GM18526 (cell line): ENCODE measurements around the gene ZNF138.

Experiments
- POLR2A ChIP-seq: IDR thresholded peaks from 3 replicates; pipeline ENCODE4 v1.6.1; 2011; ENCODE audit not compliant: insufficient read length; ENCODE audit errors: extremely low read depth

The ZNF138 gene

DNA sequence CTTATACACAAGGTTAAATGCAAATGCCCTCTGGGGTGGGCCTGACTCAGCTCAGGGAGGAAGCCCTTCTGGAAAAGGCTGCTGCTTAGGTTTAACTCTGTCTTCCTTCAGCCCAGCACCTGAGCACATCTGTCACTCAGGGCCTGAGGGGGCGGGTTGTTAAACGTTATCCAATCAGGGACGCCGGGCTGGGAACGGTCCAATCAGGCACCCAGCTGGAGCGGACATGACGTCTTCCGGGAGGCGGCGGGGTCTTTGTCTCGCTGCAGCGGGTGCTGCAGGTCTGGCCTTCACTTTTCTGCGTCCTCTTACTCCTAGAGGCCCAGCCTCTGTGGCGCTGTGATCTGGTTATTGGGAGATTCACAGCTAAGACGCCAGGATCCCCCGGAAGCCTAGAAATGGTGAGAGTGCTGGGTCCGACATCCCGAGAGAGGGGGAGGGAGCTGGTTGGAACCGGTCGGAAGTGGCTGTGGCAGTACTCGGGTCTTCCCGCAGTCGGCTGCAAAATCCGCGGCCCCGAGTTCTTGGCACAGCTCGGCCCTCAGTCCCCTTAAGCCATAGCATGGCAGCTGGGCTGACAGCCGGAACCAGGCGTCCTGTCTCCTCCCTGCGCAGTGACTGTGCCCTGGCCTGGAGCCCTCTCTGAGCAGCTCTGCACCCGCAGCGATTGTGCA, at the start of gene ZNF138:
TSS of gene ZNF138 (plus strand) at position 258 of the 674 bp plus-strand sequence. CDS start at position 399, 141 bp downstream.
- TF ChIP-seq POLR2A: peak; percentile 69

DNA sequence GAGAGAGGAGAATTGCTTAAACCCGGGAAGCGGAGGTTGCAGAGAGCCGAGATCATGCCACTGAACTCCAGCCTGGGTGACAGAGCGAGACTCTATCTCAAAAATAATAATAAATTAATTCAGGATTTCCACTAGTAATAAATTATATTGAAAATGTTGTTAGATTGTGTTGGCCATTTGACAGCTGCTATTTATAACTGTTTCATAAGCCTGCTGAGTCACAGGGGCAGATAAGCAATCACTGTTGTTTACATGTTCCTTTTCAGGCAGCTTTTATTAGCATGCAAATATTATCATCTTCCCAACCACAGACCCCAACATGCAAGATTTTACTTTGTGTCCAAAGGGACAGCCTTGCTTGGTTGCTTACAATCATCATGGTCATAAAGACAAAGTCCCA, 49.5 kb upstream of the ZNF138 start:
- no peak for TF ChIP-seq POLR2A

DNA sequence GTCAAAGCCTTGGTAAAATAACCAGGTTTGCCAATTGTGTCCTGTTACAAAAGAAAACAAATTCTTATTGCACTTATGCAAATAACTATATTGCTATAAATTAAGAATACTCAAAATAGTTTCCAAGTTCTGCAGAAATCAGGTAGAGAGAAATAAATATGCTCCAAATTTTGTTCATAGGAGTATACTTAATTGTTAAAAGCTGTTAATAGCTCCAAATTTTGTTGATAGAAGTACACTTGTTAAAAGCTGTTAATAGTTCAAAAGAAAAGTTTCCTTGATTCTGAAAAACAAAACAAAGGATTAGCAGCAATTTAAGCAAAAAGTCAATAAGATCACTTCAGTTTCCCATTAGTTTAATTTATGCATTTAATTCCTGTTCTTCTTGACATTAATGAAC, 46.4 kb upstream of the ZNF138 start:
- no peak for TF ChIP-seq POLR2A

DNA sequence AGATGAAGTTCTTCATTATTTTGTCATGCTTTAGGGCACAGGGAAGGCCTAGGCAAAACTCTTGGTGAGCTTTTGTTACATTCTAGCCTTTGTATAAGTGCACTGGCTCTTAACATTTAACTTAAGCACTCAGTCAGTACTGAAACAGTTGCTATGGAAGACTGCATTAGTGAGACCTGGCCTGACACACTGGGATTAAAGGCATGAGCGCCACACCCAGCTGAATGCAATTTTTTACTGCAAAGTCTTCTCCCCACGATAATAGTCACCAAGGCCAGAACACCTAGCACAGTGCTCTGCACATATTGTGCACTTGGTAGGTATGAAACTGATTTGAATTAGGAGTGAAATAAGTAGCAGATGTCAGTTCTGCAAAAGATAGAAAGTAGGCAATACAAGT, 41.2 kb upstream of the ZNF138 start:
- TF ChIP-seq POLR2A: no peak

DNA sequence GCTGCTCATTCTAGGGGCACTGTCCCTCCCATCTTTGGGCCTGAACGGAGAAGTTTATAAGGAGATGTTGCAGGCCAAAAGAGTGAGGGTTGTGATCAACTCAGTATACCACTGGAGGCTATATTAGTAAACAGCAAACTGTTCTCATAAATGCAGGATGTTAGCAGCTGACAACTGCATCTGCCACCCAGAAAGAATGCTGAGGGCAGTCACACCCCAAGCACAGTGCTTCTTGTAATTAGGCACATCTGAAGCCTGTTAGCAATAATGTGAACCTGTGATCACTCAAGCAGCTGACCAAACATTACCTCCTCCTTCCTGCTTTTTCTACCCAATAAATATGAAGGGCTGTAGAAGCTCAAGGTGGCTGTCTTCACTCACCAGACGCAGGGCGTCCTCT, 38.4 kb upstream of the ZNF138 start:
- TF ChIP-seq POLR2A: no peak

DNA sequence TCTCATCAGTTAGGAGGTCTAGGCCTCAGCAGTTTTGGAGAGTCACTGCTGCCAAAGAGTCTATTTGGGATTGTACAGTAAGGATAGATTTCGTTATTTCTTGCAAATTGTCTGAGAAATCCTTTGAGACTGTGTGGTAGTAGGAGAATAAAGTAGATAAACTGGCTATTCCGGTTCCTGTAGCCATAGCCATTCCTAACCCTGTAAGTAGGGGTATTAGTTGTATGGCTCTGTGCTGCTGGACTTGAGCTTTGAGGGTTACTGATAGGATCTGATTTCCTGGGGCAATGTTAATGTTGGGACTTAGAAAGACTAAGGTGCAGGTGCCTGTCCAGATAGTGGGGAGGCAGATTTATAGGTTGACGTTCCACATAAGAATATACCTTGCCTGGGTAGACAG, 36.1 kb upstream of the ZNF138 start:
- no peak for TF ChIP-seq POLR2A

DNA sequence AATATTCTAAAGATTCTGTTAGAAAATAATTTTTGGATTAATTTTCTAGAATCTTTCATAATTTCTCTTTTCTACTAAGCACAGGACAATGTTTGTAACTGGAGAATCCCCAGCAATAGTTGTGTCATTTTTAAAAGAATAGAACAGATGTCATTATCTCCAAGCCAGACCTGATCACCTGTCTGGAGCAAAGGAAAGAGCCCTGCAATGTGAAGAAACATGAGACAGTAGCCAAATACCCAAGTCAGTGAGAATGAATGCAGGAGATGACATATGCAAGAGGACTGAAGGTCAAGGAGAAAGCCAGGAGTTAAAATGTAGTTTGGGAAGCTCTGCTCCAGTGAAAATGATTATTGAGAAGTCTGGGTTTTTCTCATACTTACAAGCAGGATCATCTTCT, 25.4 kb upstream of the ZNF138 start:
- TF ChIP-seq POLR2A: no peak

DNA sequence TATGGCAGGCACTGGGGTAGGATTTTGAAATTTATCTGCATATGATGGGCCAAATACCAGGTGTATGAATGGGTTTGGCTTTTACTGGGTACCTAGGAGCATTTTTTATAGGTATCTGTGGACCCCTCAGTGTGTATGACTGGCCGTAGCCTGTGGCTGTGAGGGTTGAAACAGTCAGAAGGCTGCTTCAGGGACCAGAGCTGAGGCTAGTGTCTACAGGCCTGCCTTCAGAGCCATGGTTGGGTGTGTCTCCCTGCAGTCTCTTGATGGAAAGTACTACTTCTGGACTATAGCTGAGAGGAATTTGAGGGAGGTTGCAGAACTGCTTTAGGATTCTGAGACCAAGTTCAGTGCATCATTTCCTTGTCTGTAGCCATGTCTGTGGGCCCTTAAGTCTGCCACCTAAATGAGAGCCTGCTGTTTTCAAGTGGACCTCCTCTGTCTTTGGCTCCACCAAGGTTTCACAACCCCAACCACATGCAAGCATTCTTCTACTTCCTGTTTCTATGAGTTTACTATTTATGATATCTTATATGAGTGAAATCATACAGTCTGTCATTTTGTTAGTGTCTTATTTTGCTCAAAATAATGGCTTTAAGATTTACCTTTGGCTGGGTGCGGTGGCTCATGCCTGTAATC, 19.9 kb upstream of the ZNF138 start:
- TF ChIP-seq POLR2A: no peak

DNA sequence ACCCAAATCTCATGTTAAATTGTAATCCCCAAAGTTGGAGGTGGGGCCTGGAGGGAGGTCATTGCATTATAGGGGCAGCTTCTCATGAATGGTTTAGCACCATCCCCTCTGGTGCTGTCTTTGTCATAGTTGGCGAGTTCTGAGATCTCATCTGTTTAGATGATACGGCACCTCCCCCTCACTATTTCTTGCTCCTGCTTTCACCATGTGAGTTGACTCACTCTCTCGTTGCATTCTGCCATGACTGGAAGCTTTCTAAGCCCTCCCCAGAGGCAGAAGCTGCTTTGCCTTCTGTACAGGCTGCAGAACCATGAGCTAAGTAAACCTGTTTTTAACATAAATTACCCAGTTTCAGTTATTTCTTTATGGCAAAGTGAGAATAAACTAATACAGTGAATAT, 18.9 kb upstream of the ZNF138 start:
- no peak for TF ChIP-seq POLR2A

DNA sequence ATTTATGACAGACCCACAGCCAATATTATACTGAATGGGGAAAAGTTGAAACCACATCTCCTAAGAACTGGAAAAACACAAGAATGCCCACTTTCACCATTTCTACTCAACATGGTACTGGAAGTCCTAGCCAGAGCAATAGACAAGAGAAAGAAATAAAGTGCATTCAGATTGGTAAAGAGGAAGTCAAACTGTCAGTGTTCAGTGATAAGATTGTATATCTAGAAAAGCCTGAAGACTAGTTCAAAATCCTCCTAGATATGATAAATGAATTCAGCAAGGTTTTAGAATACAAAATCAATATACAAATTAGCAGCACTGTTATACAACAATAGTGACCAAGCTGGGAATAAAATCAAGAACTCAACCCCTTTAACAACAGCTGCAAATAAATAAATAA, 6.9 kb upstream of the ZNF138 start:
- TF ChIP-seq POLR2A: no peak

DNA sequence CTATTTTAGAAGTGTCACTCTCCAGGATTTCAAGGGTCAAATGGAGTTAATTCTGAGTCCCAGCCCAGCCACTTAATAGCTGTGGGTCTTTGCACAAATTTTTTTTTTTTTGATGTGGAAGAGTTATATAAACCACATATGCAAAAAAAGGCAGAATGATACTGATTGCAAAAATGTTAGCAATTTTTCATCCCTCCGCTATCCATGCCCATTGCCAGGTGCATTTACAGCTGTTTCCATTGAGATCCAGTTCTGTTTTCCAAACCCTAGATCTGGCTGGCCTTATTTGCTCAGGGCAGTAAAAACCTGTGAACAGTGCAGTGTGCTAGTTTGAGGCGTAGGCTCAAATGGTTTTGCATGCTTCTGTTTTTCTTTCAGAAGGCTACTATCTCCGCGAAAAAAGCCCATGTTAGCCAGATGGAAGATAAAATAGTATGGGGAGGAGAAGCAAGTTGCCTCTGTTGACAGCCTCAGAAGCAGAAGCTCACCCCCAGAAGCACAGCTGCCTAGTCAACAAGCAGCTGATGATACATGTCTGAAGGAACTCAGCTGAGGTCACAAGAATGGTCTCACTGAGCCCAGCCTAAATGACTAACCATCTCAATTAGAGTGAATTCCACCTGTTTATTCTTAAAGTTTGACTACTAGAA, 997 bp upstream of the ZNF138 start:
- no peak for TF ChIP-seq POLR2A

DNA sequence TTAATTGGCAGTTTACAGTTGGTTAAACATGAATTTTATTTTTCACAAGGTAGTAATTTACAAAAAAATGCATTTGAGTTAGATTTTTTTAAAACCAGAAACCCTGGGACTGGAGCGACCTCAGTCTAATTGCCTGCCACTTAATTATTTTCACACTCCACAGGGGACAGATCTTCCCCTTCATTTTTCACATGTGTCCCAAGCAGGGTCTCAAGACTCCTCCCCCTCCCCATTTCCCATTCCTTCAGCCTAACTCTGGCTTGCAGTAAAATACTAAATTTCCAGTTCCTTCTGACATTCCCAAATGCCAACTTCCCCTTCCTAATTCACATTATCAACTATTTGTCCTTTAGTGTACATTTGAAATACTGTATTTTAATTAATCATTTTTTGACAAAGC, 948 bp downstream of the ZNF138 start:
- TF ChIP-seq POLR2A: no peak

DNA sequence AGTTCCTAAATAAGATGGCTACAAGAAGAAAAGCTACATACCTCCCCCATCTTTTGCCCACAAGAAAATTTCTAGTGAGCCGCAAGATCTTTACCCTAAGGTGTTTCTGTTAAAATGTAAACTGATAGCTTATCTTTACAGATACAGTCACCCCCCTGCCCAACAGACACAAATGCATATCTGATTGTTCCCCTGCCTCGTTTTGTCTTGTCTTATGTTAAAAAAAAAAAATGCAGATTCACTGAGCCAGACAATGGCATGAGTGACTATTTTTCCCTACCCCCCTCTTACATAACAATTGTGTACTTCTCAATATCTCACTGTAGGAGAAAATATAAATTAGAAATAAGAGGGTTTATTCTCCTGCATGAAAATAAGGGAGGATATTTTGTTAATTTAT, 8.5 kb downstream of the ZNF138 start:
- no peak for TF ChIP-seq POLR2A

DNA sequence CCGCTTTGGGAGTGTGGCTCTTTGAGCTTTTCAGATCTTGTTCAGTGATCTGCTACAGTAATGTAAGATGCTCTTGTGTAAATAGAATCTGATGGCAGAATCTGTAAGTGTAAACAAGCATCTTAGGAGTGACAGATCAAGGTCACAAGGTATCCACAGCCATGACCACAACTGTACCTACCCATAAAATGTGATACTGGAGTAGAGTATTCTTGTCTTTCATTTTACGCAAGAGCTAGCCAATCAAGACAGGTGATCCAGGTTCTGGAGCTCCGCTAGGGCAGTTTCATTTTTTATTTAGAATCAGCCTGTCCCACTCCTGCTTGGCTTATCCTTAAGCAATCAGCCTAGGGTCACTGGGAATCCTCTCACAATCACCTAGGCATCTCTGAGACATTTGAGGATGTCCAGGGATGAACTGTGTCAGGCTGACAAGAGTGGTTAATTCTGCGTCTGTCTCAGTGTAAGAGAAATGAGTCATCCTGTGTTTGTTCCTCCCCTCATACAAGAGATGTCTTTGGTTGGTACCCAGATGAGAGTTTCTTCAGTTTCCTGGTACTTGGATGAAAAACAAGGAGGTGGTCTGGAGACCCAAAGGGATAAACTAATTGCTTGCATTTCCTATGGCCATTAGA, 13.6 kb downstream of the ZNF138 start:
- no peak for TF ChIP-seq POLR2A

DNA sequence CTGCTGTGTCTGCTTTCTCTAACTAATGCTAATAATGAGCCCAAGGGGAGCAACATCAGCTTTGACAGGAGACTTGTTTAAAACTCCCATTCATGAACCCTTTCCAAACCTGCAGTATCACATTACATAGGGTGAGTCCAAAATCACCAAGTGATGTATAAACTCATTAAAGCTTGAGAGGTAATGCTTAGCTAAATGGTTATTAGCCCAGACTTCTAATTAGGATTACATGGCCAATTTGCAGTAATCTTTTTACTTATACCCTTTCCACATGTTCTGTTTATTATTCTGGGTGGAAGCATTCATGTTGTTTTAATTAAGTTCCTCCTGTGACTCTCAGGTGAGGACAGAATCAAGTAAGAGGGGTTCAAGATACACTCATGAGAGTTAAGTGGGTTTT, 17.5 kb downstream of the ZNF138 start:
- TF ChIP-seq POLR2A: no peak

DNA sequence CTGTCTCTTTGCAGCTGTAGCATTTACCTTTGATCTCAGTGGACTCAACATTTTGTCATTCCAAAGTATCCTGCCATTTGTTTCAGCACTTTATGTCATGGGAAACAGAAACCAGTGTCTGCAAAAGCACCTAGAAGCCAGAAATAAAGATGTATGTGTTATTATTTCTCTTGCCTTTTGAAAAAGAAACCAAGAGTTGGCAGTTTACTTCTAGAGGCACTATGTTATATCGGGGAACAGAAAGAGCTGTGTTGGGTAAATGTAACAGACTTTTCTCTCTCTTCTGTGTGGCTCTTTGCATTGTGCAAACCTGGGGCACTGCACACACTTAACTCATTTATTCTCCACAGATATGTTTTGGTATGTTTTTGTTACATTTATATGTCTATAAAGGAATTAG, 36.7 kb downstream of the ZNF138 start:
- TF ChIP-seq POLR2A: no peak

DNA sequence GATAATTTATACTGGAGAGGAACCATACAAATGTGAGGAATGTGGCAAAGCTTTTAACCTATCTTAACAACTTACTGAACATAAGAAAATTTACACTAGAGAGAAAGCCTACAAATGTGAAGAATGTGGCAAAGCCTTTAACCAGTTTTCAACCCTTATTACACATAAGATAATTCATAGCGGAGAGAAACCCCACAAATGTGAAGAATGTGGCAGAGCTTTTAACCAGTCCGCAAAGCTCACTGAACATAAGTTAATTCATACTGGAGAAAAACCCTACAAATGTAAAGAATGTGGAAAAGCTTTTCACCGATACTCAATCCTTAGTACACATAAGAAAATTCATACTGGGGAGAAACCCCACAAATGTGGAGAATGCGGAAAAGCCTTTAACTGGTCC, 37.9 kb downstream of the ZNF138 start:
- no peak for TF ChIP-seq POLR2A

DNA sequence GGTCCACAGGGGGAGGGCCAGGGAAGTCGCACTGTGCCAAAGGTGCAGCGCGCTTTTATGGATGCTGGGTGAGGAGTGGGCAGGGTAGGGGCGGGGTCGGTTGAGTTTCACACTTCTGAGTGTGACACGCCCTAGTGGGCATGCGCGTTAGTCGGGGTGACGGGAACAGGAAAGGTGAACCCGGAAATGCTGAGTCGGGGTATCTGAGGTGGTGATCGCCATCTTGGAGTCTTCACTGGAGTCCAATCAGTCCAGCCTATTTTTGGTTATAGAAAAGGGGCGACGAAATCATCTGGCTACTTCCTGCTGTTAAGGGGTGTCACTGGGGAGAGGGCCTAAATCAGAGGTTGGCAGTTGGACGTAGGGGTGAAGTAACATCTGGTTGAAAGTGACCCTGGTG, 40.8 kb downstream of the ZNF138 start:
- no peak for TF ChIP-seq POLR2A
